OCI-LY1 (cell line): ENCODE measurements around the gene DMWD.

Experiments used
- H2AFZ ChIP-seq: fragments of 200-600 bp; sonication (generic), shearing (Covaris generic); 2 replicates; pipeline ENCODE4 v1.6.0; 2014; ENCODE audit warnings: antibody characterized with exemption, mild to moderate bottlenecking, low read length
- H3F3A ChIP-seq: fragments of 200-600 bp; sonication (generic), shearing (Covaris generic); 2 replicates; pipeline ENCODE4 v1.6.0; 2014; ENCODE audit warnings: mild to moderate bottlenecking, antibody characterized with exemption, low read length, moderate library complexity; ENCODE audit not compliant: insufficient read depth
- H3K27ac ChIP-seq: fragments of 200-600 bp; sonication (generic); 2 replicates; pipeline ENCODE4 v1.5.1; 2014; ENCODE audit warnings: low read length, mixed run types, mild to moderate bottlenecking, low read depth; ENCODE audit not compliant: poor library complexity, severe bottlenecking
- H3K27me3 ChIP-seq: fragments of 200-600 bp; sonication (generic); 2 replicates; pipeline ENCODE4 v1.6.0; 2014; ENCODE audit warnings: antibody characterized with exemption, mild to moderate bottlenecking, low read length, moderate library complexity; ENCODE audit not compliant: insufficient read depth
- H3K36me3 ChIP-seq: fragments of 200-600 bp; sonication (generic); 2 replicates; pipeline ENCODE4 v1.6.1; 2014; ENCODE audit warnings: mild to moderate bottlenecking, antibody characterized with exemption, low read length, moderate library complexity, mixed read lengths; ENCODE audit not compliant: insufficient read depth
- H3K4me1 ChIP-seq: fragments of 200-600 bp; sonication (generic); 2 replicates; pipeline ENCODE4 v1.5.1; 2014; ENCODE audit warnings: mild to moderate bottlenecking, low read length, moderate library complexity; ENCODE audit not compliant: insufficient read depth, severe bottlenecking
- H3K4me2 ChIP-seq: fragments of 200-600 bp; sonication (generic), shearing (Covaris generic); 2 replicates; pipeline ENCODE4 v1.6.1; 2014; ENCODE audit warnings: low read length
- H3K4me3 ChIP-seq: fragments of 200-600 bp; sonication (generic); 2 replicates; pipeline ENCODE4 v1.5.1; 2014; ENCODE audit warnings: low read length, low read depth, mild to moderate bottlenecking, mixed read lengths; ENCODE audit not compliant: poor library complexity, severe bottlenecking
- H3K79me2 ChIP-seq: fragments of 200-600 bp; shearing (Covaris generic); 2 replicates; pipeline ENCODE4 v1.6.1; 2016; ENCODE audit warnings: mixed run types, low read length, mixed read lengths; ENCODE audit not compliant: insufficient read depth
- H3K9ac ChIP-seq: fragments of 200-600 bp; sonication (generic), shearing (Covaris generic); 2 replicates; pipeline ENCODE4 v1.6.1; 2014; ENCODE audit warnings: mild to moderate bottlenecking, low read length, mixed read lengths
- H3K9me2 ChIP-seq: fragments of 200-600 bp; sonication (generic), shearing (Covaris generic); 2 replicates; pipeline ENCODE4 v1.6.1; 2014; ENCODE audit warnings: low read depth, mild to moderate bottlenecking, low read length, mixed read lengths
- H3K9me3 ChIP-seq: fragments of 200-600 bp; shearing (Covaris generic); 2 replicates; pipeline ENCODE4 v1.6.1; 2014; ENCODE audit warnings: low read length, mixed read lengths
- H4K20me1 ChIP-seq: fragments of 200-600 bp; sonication (generic), shearing (Covaris generic); 2 replicates; pipeline ENCODE4 v1.6.0; 2016; ENCODE audit warnings: mild to moderate bottlenecking, low read length; ENCODE audit not compliant: insufficient read depth
- EZH2 ChIP-seq: fragments of 200-600 bp; sonication (generic), shearing (Covaris generic); IDR thresholded peaks from 2 replicates; pipeline ENCODE4 v1.8.0; 2017; ENCODE audit warnings: borderline replicate concordance, mixed run types, mild to moderate bottlenecking, antibody characterized with exemption, low read length, moderate library complexity, mixed read lengths
- TF ChIP-seq, protein P1 (sequence below): fragments of 200-600 bp; sonication (generic), shearing (Covaris generic); IDR thresholded peaks from 2 replicates; pipeline ENCODE4 v1.5.1; 2017; ENCODE audit warnings: mild to moderate bottlenecking, antibody characterized with exemption, low read length, moderate library complexity, mixed read lengths

Gene DMWD

GRCh38 chr19:45772912-45773311, 19.7 kb downstream of the DMWD start:
- Histone ChIP-seq H2AFZ (no peak overlapping the region), H4K20me1 (no peaks in the 10 kb centered on the region), H3K27ac (peak overlapping the region; percentile 77), H3K4me1 (peaks cover 33% of the 10 kb centered on the region), H3K36me3 (0 out of 2 replicates have a peak, but pooled peaks cover 4% of the 10 kb centered on the region), H3K9ac (peak overlapping the region; percentile 8; the same call in 1 of the 2 replicates), H3K9me2 (no peaks in the 10 kb centered on the region), H3K27me3 (no peaks in the 10 kb centered on the region), H3K79me2 (no peaks in the 10 kb centered on the region), H3K4me2 (no peak overlapping the region; the same call in 1 of the 2 replicates), H3F3A (no peaks in the 10 kb centered on the region), H3K4me3 (no peak overlapping the region), H3K9me3 (no peaks in the 10 kb centered on the region)
- TF ChIP-seq, protein P1, sequence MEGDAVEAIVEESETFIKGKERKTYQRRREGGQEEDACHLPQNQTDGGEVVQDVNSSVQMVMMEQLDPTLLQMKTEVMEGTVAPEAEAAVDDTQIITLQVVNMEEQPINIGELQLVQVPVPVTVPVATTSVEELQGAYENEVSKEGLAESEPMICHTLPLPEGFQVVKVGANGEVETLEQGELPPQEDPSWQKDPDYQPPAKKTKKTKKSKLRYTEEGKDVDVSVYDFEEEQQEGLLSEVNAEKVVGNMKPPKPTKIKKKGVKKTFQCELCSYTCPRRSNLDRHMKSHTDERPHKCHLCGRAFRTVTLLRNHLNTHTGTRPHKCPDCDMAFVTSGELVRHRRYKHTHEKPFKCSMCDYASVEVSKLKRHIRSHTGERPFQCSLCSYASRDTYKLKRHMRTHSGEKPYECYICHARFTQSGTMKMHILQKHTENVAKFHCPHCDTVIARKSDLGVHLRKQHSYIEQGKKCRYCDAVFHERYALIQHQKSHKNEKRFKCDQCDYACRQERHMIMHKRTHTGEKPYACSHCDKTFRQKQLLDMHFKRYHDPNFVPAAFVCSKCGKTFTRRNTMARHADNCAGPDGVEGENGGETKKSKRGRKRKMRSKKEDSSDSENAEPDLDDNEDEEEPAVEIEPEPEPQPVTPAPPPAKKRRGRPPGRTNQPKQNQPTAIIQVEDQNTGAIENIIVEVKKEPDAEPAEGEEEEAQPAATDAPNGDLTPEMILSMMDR = no peak
- TF ChIP-seq EZH2 = no peak

- Histone ChIP-seq H3K4me1 (peaks cover 34% of the 10 kb centered on the region), H3K9ac (peak overlapping the region; percentile 8; the same call in 1 of the 2 replicates), H3K9me3 (no peaks in the 10 kb centered on the region), H3F3A (no peaks in the 10 kb centered on the region), H3K27me3 (no peaks in the 10 kb centered on the region), H3K79me2 (no peaks in the 10 kb centered on the region), H3K4me3 (no peak overlapping the region), H3K36me3 (0 out of 2 replicates have a peak, but pooled peaks cover 3% of the 10 kb centered on the region), H3K27ac (peak overlapping the region; percentile 77), H4K20me1 (no peaks in the 10 kb centered on the region), H3K9me2 (no peaks in the 10 kb centered on the region), H2AFZ (no peak overlapping the region), H3K4me2 (peak overlapping the region; percentile 21; the same call in 1 of the 2 replicates)
- TF ChIP-seq, protein P1 = no peak
These were observed 20.4 kb downstream of the DMWD start for GRCh38 chr19:45772130-45772840.

DNA sequence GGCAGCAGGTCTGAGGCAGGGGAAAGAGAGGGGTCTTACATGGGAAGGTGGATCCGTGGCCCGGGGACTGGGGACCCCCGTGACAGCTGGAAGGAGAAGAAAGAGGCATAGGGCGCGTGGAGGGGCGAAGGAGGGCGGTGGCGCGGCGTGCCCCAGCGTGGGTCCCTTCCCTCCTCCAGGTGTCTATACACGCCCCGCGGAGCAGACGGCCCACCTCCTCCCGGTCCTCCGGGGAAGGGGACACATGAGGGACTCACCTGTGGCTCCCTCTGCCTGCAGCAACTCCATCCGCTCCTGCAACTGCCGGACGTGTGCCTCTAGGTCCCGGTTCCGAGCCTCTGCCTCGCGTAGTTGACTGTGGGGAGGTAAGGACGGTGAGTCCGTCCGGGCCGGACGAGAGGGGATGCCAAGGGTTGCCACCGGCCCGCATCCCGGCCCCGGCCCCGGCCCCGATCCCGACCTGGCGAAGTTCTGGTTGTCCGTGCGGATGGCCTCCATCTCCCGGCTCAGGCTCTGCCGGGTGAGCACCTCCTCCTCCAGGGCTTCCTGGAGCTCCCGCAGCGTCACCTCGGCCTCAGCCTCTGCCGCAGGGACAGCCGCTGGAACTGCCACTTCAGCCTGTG, 21.2 kb downstream of the DMWD start:
- H3K9ac ChIP-seq = peak overlapping the region; percentile 39; the same call in 1 of the 2 replicates
- TF ChIP-seq, protein P1 = no peak
- no peak for TF ChIP-seq EZH2
- H3K4me1 ChIP-seq = peaks cover 34% of the 10 kb centered on the region
- H3K79me2 ChIP-seq = no peaks in the 10 kb centered on the region
- no peaks in the 10 kb centered on the region for H3K9me3 ChIP-seq
- peak overlapping the region; percentile 86 for H3K4me2 ChIP-seq
- no peaks in the 10 kb centered on the region for H3K36me3 ChIP-seq
- H3K9me2 ChIP-seq = no peaks in the 10 kb centered on the region
- no peaks in the 10 kb centered on the region; the same call in 1 of the 2 replicates for H3K27me3 ChIP-seq
- no peaks in the 10 kb centered on the region for H3F3A ChIP-seq
- H3K4me3 ChIP-seq = peak overlapping the region; percentile 62
- no peak overlapping the region for H3K27ac ChIP-seq
- H2AFZ ChIP-seq = no peak overlapping the region
- H4K20me1 ChIP-seq = no peaks in the 10 kb centered on the region
